ENCODE data around the gene HPCAL1.

DNA sequence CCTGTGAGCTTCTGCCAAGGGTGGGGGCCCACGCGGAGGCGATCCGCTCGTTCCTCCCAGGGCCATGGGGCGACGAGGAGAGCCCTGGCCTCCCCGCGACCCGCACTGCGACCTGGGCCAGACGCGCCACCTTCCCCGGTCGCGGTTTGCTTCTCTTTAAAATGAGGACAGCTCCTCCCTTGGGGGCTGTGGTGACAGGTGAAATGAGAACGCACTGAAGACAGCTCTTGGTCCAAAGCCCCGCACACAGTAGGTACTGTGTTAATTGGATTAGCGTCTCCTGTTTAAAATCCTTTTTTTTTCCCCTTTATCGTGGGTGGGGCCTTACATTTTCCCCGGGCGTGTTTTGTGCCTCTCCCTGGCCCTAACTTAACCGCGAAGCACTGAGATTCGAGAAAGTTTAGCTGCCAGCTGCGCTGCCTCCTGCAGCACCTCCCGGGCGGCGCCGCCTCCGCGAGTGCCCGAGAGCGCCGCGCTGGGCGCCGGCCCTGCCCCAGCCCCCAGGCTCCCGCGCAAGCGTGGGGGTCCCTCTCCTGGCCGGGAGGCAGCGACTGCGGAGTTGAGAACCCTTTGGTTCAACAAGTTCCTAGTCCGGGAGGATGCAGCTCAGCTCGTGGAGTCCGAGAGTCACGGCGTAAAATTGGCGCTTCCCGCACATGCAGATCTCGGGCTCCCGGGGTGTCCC, 1.1 kb downstream of the HPCAL1 start:
- peak in 1 of 3 experiments; percentile 9 for TF ChIP-seq CTCF (IDR thresholded peaks at IDR 0.05)
- no peak for TF ChIP-seq POLR2A (IDR thresholded peaks at IDR 0.05)

Measured in testis (tissue), 2 donors.